H1 (cell line): ENCODE results near the gene SLC1A3. TPM values are rescaled to one million over a fixed set of nuclear protein-coding genes. Genes with fewer than 3 reads are reported as not detected.

Experiments
- CTCF ChIA-PET: fragments of 300-600 bp; sonication (Branson Sonifier 250); formaldehyde crosslinking; loops from one replicate; lab custom pipeline; 2021; ENCODE audit not compliant: partially characterized antibody; lab: Charles Lee
- POLR2A ChIA-PET: fragments of 300-600 bp; sonication (Branson Sonifier 250); formaldehyde crosslinking; loops from one replicate; lab custom pipeline; 2021; ENCODE audit warnings: inconsistent platforms; ENCODE audit not compliant: partially characterized antibody; lab: Charles Lee
- DNase-seq, 2 experiments: peaks; one replicate each; pipeline versions ENCODE4 v3.0.0 to v3.0.0-alpha.2; 2010 to 2022; ENCODE audit warnings: low spot score in 2 of 2, low read depth in 1 of 2, mixed read lengths in 1 of 2
- FAIRE-seq: peaks from 2 replicates; lab custom pipeline; 2011; peaks lifted over from hg19 to GRCh38; lab: Jason Lieb, UNC
- H2AFZ ChIP-seq: 2 replicates; pipeline ENCODE4 v1.8.1; 2012; ENCODE audit warnings: low read length, inconsistent platforms
- H2AK5ac ChIP-seq: 2 replicates; pipeline ENCODE4 v1.6.1; 2013; ENCODE audit warnings: low read depth, low read length
- H2BK120ac ChIP-seq: replicated peaks from 2 replicates; pipeline ENCODE3; 2013; ENCODE audit warnings: low read depth, low read length, inconsistent platforms
- H2BK12ac ChIP-seq: 2 replicates; pipeline ENCODE4 v1.6.1; 2013; ENCODE audit warnings: low read depth, low read length
- H2BK15ac ChIP-seq: 2 replicates; pipeline ENCODE4 v1.6.1; 2013; ENCODE audit warnings: low read length
- H2BK20ac ChIP-seq: 2 replicates; pipeline ENCODE4 v1.6.1; 2013; ENCODE audit warnings: low read length
- H2BK5ac ChIP-seq: 2 replicates; pipeline ENCODE4 v1.6.1; 2013; ENCODE audit warnings: low read depth, low read length
- H3K14ac ChIP-seq: 2 replicates; pipeline ENCODE4 v1.6.1; 2013; ENCODE audit warnings: inconsistent platforms; ENCODE audit not compliant: insufficient read length
- H3K18ac ChIP-seq: 2 replicates; pipeline ENCODE4 v1.6.1; 2013; ENCODE audit warnings: low read length; ENCODE audit errors: extremely low read depth
- H3K23ac ChIP-seq: 2 replicates; pipeline ENCODE4 v1.6.1; 2013; ENCODE audit warnings: inconsistent platforms; ENCODE audit not compliant: insufficient read length
- H3K23me2 ChIP-seq: 2 replicates; pipeline ENCODE4 v1.6.1; 2013; ENCODE audit warnings: low read depth, low read length
- H3K27ac ChIP-seq: 2 replicates; pipeline ENCODE4 v1.6.1; 2011; ENCODE audit warnings: low read depth, low read length, inconsistent platforms
- H3K27me3 ChIP-seq, 4 experiments: replicated peaks in 1 of 4; 1 replicate in 1 of 4; 2 replicates in 3 of 4; pipeline versions ENCODE4 v1.6.1 to v1.8.1; 2011 to 2013; ENCODE audit warnings: low read length in 3 of 4, mild to moderate bottlenecking in 3 of 4, inconsistent platforms in 2 of 4, mixed read lengths in 2 of 4, moderate library complexity in 1 of 4; ENCODE audit not compliant: control insufficient read depth in 3 of 4, insufficient read depth in 3 of 4; ENCODE audit errors: extremely low read depth in 1 of 4
- H3K36me3 ChIP-seq, 4 experiments: 2 replicates each; pipeline versions ENCODE4 v1.6.1 to v1.8.1; 2011 to 2013; ENCODE audit warnings: mild to moderate bottlenecking in 4 of 4, low read length in 3 of 4, moderate library complexity in 2 of 4, control low read depth in 1 of 4, inconsistent platforms in 1 of 4; ENCODE audit not compliant: insufficient read depth in 4 of 4, control insufficient read depth in 2 of 4
- H3K4ac ChIP-seq: replicated peaks from 2 replicates; pipeline ENCODE3; 2013; ENCODE audit warnings: low read length, low read depth, mixed read lengths, inconsistent platforms; ENCODE audit not compliant: insufficient read length
- H3K4me1 ChIP-seq, 4 experiments: replicated peaks in 1 of 4; 1 replicate in 1 of 4; 2 replicates in 3 of 4; pipeline versions ENCODE4 v1.6.1 to v1.8.1; 2011 to 2013; ENCODE audit warnings: low read length in 3 of 4, inconsistent platforms in 2 of 4, mixed read lengths in 1 of 4; ENCODE audit not compliant: insufficient read depth in 4 of 4, control insufficient read depth in 3 of 4
- H3K4me2 ChIP-seq, 2 experiments: 2 replicates each; pipeline versions ENCODE4 v1.6.1 to v1.8.1; 2011 to 2013; ENCODE audit warnings: low read depth in 2 of 2, low read length in 2 of 2, control low read depth in 1 of 2, inconsistent platforms in 1 of 2, mild to moderate bottlenecking in 1 of 2; ENCODE audit not compliant: insufficient read depth in 1 of 2
- H3K4me3 ChIP-seq, 4 experiments: fragments of 200-600, 300-600 bp in 1 of 4; sonication (generic), shearing (Covaris generic), sonication (Bioruptor Twin) in 1 of 4; 2 replicates each; pipeline versions ENCODE4 v1.5.1 to v1.8.1; 2011 to 2016; ENCODE audit warnings: low read length in 4 of 4, low read depth in 3 of 4, control low read depth in 2 of 4, inconsistent platforms in 2 of 4, mild to moderate bottlenecking in 2 of 4, mixed read lengths in 1 of 4, moderate library complexity in 1 of 4; ENCODE audit not compliant: insufficient read depth in 2 of 4; ENCODE audit errors: extremely low read depth in 1 of 4
- H3K56ac ChIP-seq: replicated peaks from 2 replicates; pipeline ENCODE3; 2013; ENCODE audit warnings: low read depth, mild to moderate bottlenecking, mixed read lengths, low read length, inconsistent platforms; ENCODE audit not compliant: insufficient read length
- H3K79me1 ChIP-seq: 2 replicates; pipeline ENCODE4 v1.6.1; 2013; ENCODE audit warnings: low read depth, low read length, control low read depth
- H3K79me2 ChIP-seq, 2 experiments: 2 replicates each; pipeline versions ENCODE4 v1.6.1 to v1.8.1; 2012 to 2013; ENCODE audit warnings: low read length in 2 of 2, mild to moderate bottlenecking in 2 of 2, inconsistent platforms in 1 of 2; ENCODE audit not compliant: insufficient read depth in 2 of 2, control insufficient read depth in 1 of 2
- H3K9ac ChIP-seq, 4 experiments: replicated peaks in 1 of 4; 1 replicate in 1 of 4; 2 replicates in 3 of 4; pipeline versions ENCODE4 v1.6.1 to v1.8.1; 2011 to 2013; ENCODE audit warnings: low read depth in 3 of 4, low read length in 3 of 4, control low read depth in 2 of 4, mild to moderate bottlenecking in 2 of 4, moderate library complexity in 2 of 4, inconsistent platforms in 1 of 4; ENCODE audit errors: extremely low read depth in 1 of 4
- H3K9me3 ChIP-seq, 2 experiments: 2 replicates each; pipeline versions ENCODE4 v1.6.1 to v1.8.1; 2012 to 2013; ENCODE audit warnings: mild to moderate bottlenecking in 2 of 2, moderate library complexity in 2 of 2, control low read depth in 1 of 2, inconsistent platforms in 1 of 2, low read depth in 1 of 2, low read length in 1 of 2, mixed read lengths in 1 of 2; ENCODE audit not compliant: insufficient read depth in 2 of 2
- H4K20me1 ChIP-seq, 2 experiments: replicated peaks in 1 of 2; 2 replicates each; pipeline versions ENCODE3 to v1.8.1; 2011 to 2013; ENCODE audit warnings: inconsistent platforms in 2 of 2, low read length in 2 of 2, mild to moderate bottlenecking in 1 of 2; ENCODE audit not compliant: insufficient read depth in 2 of 2, control insufficient read depth in 1 of 2
- H4K5ac ChIP-seq: 2 replicates; pipeline ENCODE4 v1.6.1; 2013; ENCODE audit warnings: low read length, low read depth, mixed read lengths, inconsistent platforms; ENCODE audit not compliant: insufficient read length
- H4K8ac ChIP-seq: 2 replicates; pipeline ENCODE4 v1.8.0; 2013; ENCODE audit warnings: mild to moderate bottlenecking, moderate library complexity, low read length, inconsistent platforms; ENCODE audit not compliant: insufficient read depth; ENCODE audit errors: extremely low read depth
- H4K91ac ChIP-seq: replicated peaks from 2 replicates; pipeline ENCODE3; 2013; ENCODE audit warnings: low read length, mixed read lengths, inconsistent platforms; ENCODE audit not compliant: insufficient read length
- BACH1 ChIP-seq: IDR thresholded peaks from 2 replicates; pipeline ENCODE4 v1.6.1; 2012; ENCODE audit warnings: low read length, improper control_type of control experiment
- CBX8 ChIP-seq: fragments of 300-800, 300-1000 bp; sonication (generic); IDR thresholded peaks from 2 replicates; pipeline ENCODE4 v1.7.1; 2016; ENCODE audit warnings: low read depth, low read length, borderline replicate concordance
- CTBP2 ChIP-seq: IDR thresholded peaks from 2 replicates; pipeline ENCODE4 v1.7.0; 2011; ENCODE audit warnings: borderline replicate concordance, mild to moderate bottlenecking, moderate library complexity, mixed read lengths, low read length; ENCODE audit not compliant: insufficient read depth, insufficient read length
- KDM1A ChIP-seq: fragments of 200-600, 300-600 bp; sonication (generic); IDR thresholded peaks from 2 replicates; pipeline ENCODE4 v1.7.1; 2016; ENCODE audit warnings: mild to moderate bottlenecking, low read length, borderline replicate concordance
- PHF8 ChIP-seq: fragments of 200-600 bp; sonication (generic); conservative IDR thresholded peaks from 2 replicates; pipeline ENCODE4 v1.7.1; 2012; ENCODE audit warnings: low read depth, mild to moderate bottlenecking, inconsistent platforms, low read length, moderate library complexity
- SAP30 ChIP-seq: fragments of 300-600 bp; sonication (generic); IDR thresholded peaks from 2 replicates; pipeline ENCODE4 v1.7.1; 2012; ENCODE audit warnings: low read length, moderate library complexity, mild to moderate bottlenecking, inconsistent platforms; ENCODE audit not compliant: insufficient read depth, insufficient replicate concordance
- TAF1 ChIP-seq: IDR thresholded peaks from 2 replicates; pipeline ENCODE4 v1.6.1; 2011; ENCODE audit warnings: mild to moderate bottlenecking, low read depth, low read length
- WGBS, 2 experiments: shearing (Covaris generic) in 1 of 2; methylation state at CpG; one replicate each; pipeline versions ENCODE4 v1.1.6 to v1.1.7; 2013 to 2015; ENCODE audit warnings: low lambda C conversion rate in 2 of 2, mixed read lengths in 2 of 2, inconsistent platforms in 1 of 2, low coverage in 1 of 2, missing lambda C conversion rate in 1 of 2; ENCODE audit not compliant: insufficient replicate concordance in 2 of 2, insufficient coverage in 1 of 2, insufficient read length in 1 of 2; ENCODE audit errors: extremely low coverage in 1 of 2, missing lambda C conversion rate in 1 of 2; 5-methylcytosine and 5-hydroxymethylcytosine counted together
- long read RNA-seq, 2 experiments: library from RNA in 1 of 2; library from capped mRNA in 1 of 2; stranded (forward); transcript quantifications; one replicate each; pipeline ENCODE4 v2.0.0, GENCODE V29; 2021; ENCODE audit warnings: inconsistent platforms in 1 of 2
- polyA minus RNA-seq, 3 experiments: library from RNA; depleted of rRNA, polyadenylated mRNA; stranded (reverse); fragments of >200 nt; gene quantifications; 1 replicate in 2 of 3; 2 replicates in 1 of 3; pipeline ENCODE4 v1.2.3, GENCODE V29; 2011
- polyA plus RNA-seq, 7 experiments: library from polyadenylated mRNA; depleted of rRNA in 3 of 7; stranded (reverse) in 5 of 7; unstranded in 2 of 7; fragments of >200 nt in 5 of 7; fragments of 200-250 nt in 2 of 7; gene quantifications; 1 replicate in 5 of 7; 2 replicates in 1 of 7; 4 replicates in 1 of 7; pipeline versions ENCODE4 v1.2.1 to v1.2.3, GENCODE V29; 2011 to 2013; ENCODE audit warnings: missing spikeins in 2 of 7, mixed read lengths in 2 of 7
- total RNA-seq: library from RNA; stranded (reverse); fragmentation: NEBNext Ultra II Directional; extraction: Animal tissue kit (Norgen Biotek cat#: 25700); gene quantifications from 2 replicates; pipeline ENCODE4 v1.2.1, GENCODE V29; 2021

SLC1A3 gene
- total RNA-seq (30.6 and 35.3 TPM in 2 replicates), polyA plus RNA-seq (2011; rRNA removed) (16.8 and 26.7 TPM in 2 replicates), polyA minus RNA-seq (2011; rRNA and poly(A)+ RNA removed) (65.9 and 87.3 TPM in 2 replicates)
- polyA plus RNA-seq (2011; cell fraction: cytosol; rRNA removed), result 19.4 TPM
- 48.8 TPM for polyA plus RNA-seq (2011; cell fraction: nucleus; rRNA removed)
- polyA plus RNA-seq (2012, experiment 1 of 2), result 17.9 to 33.3 TPM (median 27.4 TPM) in 4 replicates
- 2.4 TPM for polyA plus RNA-seq (2012, experiment 2 of 2)
- polyA plus RNA-seq (2013, experiment 1 of 2), result 19.4 TPM
- polyA plus RNA-seq (2013, experiment 2 of 2), result 18.4 TPM
- polyA minus RNA-seq (2011; cell fraction: cytosol; rRNA and poly(A)+ RNA removed), result 28.1 TPM
- 127 TPM for polyA minus RNA-seq (2011; cell fraction: nucleus; rRNA and poly(A)+ RNA removed)
- long read RNA-seq, experiment 1, full-length matches to known transcripts, result 5 of 15 reads
- long read RNA-seq, experiment 1, partial matches to known transcripts, result 3 of 15 reads
- long read RNA-seq, experiment 1, other reads (novel, unspliced or antisense), result 7 of 15 reads
- long read RNA-seq, experiment 2, full-length matches to known transcripts, result 3 of 10 reads
- long read RNA-seq, experiment 2, partial matches to known transcripts, result 2 of 10 reads
- long read RNA-seq, experiment 2, other reads (novel, unspliced or antisense), result 5 of 10 reads

DNA sequence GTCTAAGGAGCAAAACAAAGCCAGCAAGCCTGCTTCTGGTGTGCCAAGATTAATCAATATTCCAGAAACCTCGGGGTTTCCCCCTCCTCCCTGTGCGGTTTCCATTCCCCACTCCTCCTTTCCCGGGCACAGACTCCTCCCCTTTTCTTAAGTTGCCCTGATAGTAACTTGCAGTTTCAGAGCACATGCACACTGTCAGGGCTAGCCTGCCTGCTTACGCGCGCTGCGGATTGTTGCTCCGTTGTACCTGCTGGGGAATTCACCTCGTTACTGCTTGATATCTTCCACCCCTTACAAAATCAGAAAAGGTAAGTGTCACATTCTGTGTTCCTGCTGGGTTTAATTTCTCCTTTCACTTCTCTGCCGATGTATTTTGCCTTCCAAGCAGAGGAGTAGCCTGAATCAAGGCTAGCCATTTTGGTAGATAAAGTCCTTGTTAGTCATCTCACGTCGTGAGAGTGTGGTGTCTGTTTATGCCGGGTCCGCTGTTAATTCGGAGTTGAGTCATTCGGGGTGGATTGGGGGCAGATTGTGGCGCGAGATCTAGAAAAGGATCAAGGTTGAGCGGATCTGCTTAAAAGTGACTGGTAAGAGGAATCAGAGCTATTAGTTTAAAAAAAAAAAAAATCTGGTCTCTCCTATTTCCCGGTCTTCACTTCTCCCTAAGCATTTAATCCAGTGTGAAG, at the start of gene SLC1A3:
Gene SLC1A3 (plus strand): TSS at position 179 of the 686 bp plus-strand sequence. CDS start 1,818 bp downstream, outside the sequence.
- H3K4me3 ChIP-seq, result peak within 1 kb of the TSS; percentile 69 to 74 (median 70)
- FAIRE-seq, result peak; percentile 92
- no peak within 1 kb of the TSS for H3K56ac ChIP-seq
- peak within 1 kb of the TSS; percentile 47; the same call in 1 of the 2 replicates for H3K27ac ChIP-seq
- H3K79me2 ChIP-seq, result peaks cover 0 to 39% of the 10 kb centered on the region in 2 experiments; a peak in 2 of 4 replicates
- no peak within 1 kb of the TSS for H2AK5ac ChIP-seq
- peak within 1 kb of the TSS; percentile 84; the same call in 1 of the 2 replicates for H2BK12ac ChIP-seq
- peak in 1 of 2 experiments; percentile 71 for DNase-seq
- H3K14ac ChIP-seq, result no peak within 1 kb of the TSS
- WGBS, 2 experiments, result 1% methylated on average over 20 of the region's 20 CpGs; no CpG with 5 or more reads in 1 of the 2 experiments
- H3K4me1 ChIP-seq, result peaks cover 5 to 8% (median 6%) of the 10 kb centered on the region in 4 experiments; a peak in 6 of 7 replicates
- H2BK20ac ChIP-seq, result no peak within 1 kb of the TSS
- no peaks in the 10 kb centered on the region for H4K20me1 ChIP-seq
- POLR2A ChIA-PET, result interaction anchor here (1.5 to 4.4 kb wide), 3 partner anchors 13 to 45 kb away, joined by 3 to 26 read pairs (median 8); no protein-coding TSS in a partner anchor
- CTCF ChIA-PET, result interaction anchor here (0.6 to 3.2 kb wide), 6 partner anchors 46 to 188 kb away, joined by 3 to 41 read pairs (median 6); no protein-coding TSS in a partner anchor
- no peak within 1 kb of the TSS for H2BK120ac ChIP-seq
- peak within 1 kb of the TSS; percentile 52 to 78 (median 60) for H3K9ac ChIP-seq
- 0 out of 2 replicates have a peak, but pooled peaks cover 2% of the 10 kb centered on the region for H3K23me2 ChIP-seq
- H3K4me2 ChIP-seq, result peak within 1 kb of the TSS; percentile 73 to 85
- peak within 1 kb of the TSS; percentile 26; the same call in 1 of the 2 replicates for H2BK5ac ChIP-seq
- no peak within 1 kb of the TSS; the same call in none of the 2 replicates for H3K18ac ChIP-seq
- no peak within 1 kb of the TSS for H3K23ac ChIP-seq
- H4K91ac ChIP-seq, result no peak within 1 kb of the TSS
- peak within 1 kb of the TSS; percentile 21; the same call in 1 of the 2 replicates for H2BK15ac ChIP-seq
- no peak within 1 kb of the TSS for H4K5ac ChIP-seq
- H2AFZ ChIP-seq, result peak within 1 kb of the TSS; percentile 89
- H3K36me3 ChIP-seq, result peaks cover 0 to 14% (median 4%) of the 10 kb centered on the region in 4 experiments; a peak in 5 of 8 replicates
- H3K79me1 ChIP-seq, result no peaks in the 10 kb centered on the region
- H3K4ac ChIP-seq, result peak within 1 kb of the TSS; percentile 72
- H3K9me3 ChIP-seq, result no peaks in the 10 kb centered on the region
- H4K8ac ChIP-seq, result no peak within 1 kb of the TSS
- no peaks in the 10 kb centered on the region for H3K27me3 ChIP-seq
- TF ChIP-seq BACH1 (no peak), CBX8 (no peak), CTBP2 (no peak), TAF1 (peak; percentile 90), KDM1A (no peak), PHF8 (no peak; the same call in 1 of the 2 replicates), SAP30 (peak; percentile 94)
